H1 (cell line): Measurements from ENCODE around the gene MYL5. TPM values are rescaled to one million over a fixed set of nuclear protein-coding genes. Genes with fewer than 3 reads are reported as not detected.
A peak's percentile ranks its signal among the peaks of the same experiment; 100 is the strongest.

Experiments used
- CTCF ChIA-PET: fragments of 300-600 bp; sonication (Branson Sonifier 250); formaldehyde crosslinking; loops from one replicate; lab custom pipeline; 2021; ENCODE audit not compliant: partially characterized antibody; lab: Charles Lee
- POLR2A ChIA-PET: fragments of 300-600 bp; sonication (Branson Sonifier 250); formaldehyde crosslinking; loops from one replicate; lab custom pipeline; 2021; ENCODE audit warnings: inconsistent platforms; ENCODE audit not compliant: partially characterized antibody; lab: Charles Lee
- DNase-seq, 2 experiments: peaks; one replicate each; pipeline versions ENCODE4 v3.0.0 to v3.0.0-alpha.2; 2010 to 2022; ENCODE audit warnings: low spot score in 2 of 2, low read depth in 1 of 2, mixed read lengths in 1 of 2
- FAIRE-seq: peaks from 2 replicates; lab custom pipeline; 2011; peaks lifted over from hg19 to GRCh38; lab: Jason Lieb, UNC
- H2AFZ ChIP-seq: 2 replicates; pipeline ENCODE4 v1.8.1; 2012; ENCODE audit warnings: low read length, inconsistent platforms
- H2AK5ac ChIP-seq: 2 replicates; pipeline ENCODE4 v1.6.1; 2013; ENCODE audit warnings: low read depth, low read length
- H2BK120ac ChIP-seq: replicated peaks from 2 replicates; pipeline ENCODE3; 2013; ENCODE audit warnings: low read depth, low read length, inconsistent platforms
- H2BK12ac ChIP-seq: 2 replicates; pipeline ENCODE4 v1.6.1; 2013; ENCODE audit warnings: low read depth, low read length
- H2BK15ac ChIP-seq: 2 replicates; pipeline ENCODE4 v1.6.1; 2013; ENCODE audit warnings: low read length
- H2BK20ac ChIP-seq: 2 replicates; pipeline ENCODE4 v1.6.1; 2013; ENCODE audit warnings: low read length
- H2BK5ac ChIP-seq: 2 replicates; pipeline ENCODE4 v1.6.1; 2013; ENCODE audit warnings: low read depth, low read length
- H3K14ac ChIP-seq: 2 replicates; pipeline ENCODE4 v1.6.1; 2013; ENCODE audit warnings: inconsistent platforms; ENCODE audit not compliant: insufficient read length
- H3K18ac ChIP-seq: 2 replicates; pipeline ENCODE4 v1.6.1; 2013; ENCODE audit warnings: low read length; ENCODE audit errors: extremely low read depth
- H3K23ac ChIP-seq: 2 replicates; pipeline ENCODE4 v1.6.1; 2013; ENCODE audit warnings: inconsistent platforms; ENCODE audit not compliant: insufficient read length
- H3K23me2 ChIP-seq: 2 replicates; pipeline ENCODE4 v1.6.1; 2013; ENCODE audit warnings: low read depth, low read length
- H3K27ac ChIP-seq: 2 replicates; pipeline ENCODE4 v1.6.1; 2011; ENCODE audit warnings: low read depth, low read length, inconsistent platforms
- H3K27me3 ChIP-seq, 4 experiments: replicated peaks in 1 of 4; 1 replicate in 1 of 4; 2 replicates in 3 of 4; pipeline versions ENCODE4 v1.6.1 to v1.8.1; 2011 to 2013; ENCODE audit warnings: low read length in 3 of 4, mild to moderate bottlenecking in 3 of 4, inconsistent platforms in 2 of 4, mixed read lengths in 2 of 4, moderate library complexity in 1 of 4; ENCODE audit not compliant: control insufficient read depth in 3 of 4, insufficient read depth in 3 of 4; ENCODE audit errors: extremely low read depth in 1 of 4
- H3K36me3 ChIP-seq, 4 experiments: 2 replicates each; pipeline versions ENCODE4 v1.6.1 to v1.8.1; 2011 to 2013; ENCODE audit warnings: mild to moderate bottlenecking in 4 of 4, low read length in 3 of 4, moderate library complexity in 2 of 4, control low read depth in 1 of 4, inconsistent platforms in 1 of 4; ENCODE audit not compliant: insufficient read depth in 4 of 4, control insufficient read depth in 2 of 4
- H3K4ac ChIP-seq: replicated peaks from 2 replicates; pipeline ENCODE3; 2013; ENCODE audit warnings: low read length, low read depth, mixed read lengths, inconsistent platforms; ENCODE audit not compliant: insufficient read length
- H3K4me1 ChIP-seq, 4 experiments: replicated peaks in 1 of 4; 1 replicate in 1 of 4; 2 replicates in 3 of 4; pipeline versions ENCODE4 v1.6.1 to v1.8.1; 2011 to 2013; ENCODE audit warnings: low read length in 3 of 4, inconsistent platforms in 2 of 4, mixed read lengths in 1 of 4; ENCODE audit not compliant: insufficient read depth in 4 of 4, control insufficient read depth in 3 of 4
- H3K4me2 ChIP-seq, 2 experiments: 2 replicates each; pipeline versions ENCODE4 v1.6.1 to v1.8.1; 2011 to 2013; ENCODE audit warnings: low read depth in 2 of 2, low read length in 2 of 2, control low read depth in 1 of 2, inconsistent platforms in 1 of 2, mild to moderate bottlenecking in 1 of 2; ENCODE audit not compliant: insufficient read depth in 1 of 2
- H3K4me3 ChIP-seq, 4 experiments: fragments of 200-600, 300-600 bp in 1 of 4; sonication (generic), shearing (Covaris generic), sonication (Bioruptor Twin) in 1 of 4; 2 replicates each; pipeline versions ENCODE4 v1.5.1 to v1.8.1; 2011 to 2016; ENCODE audit warnings: low read length in 4 of 4, low read depth in 3 of 4, control low read depth in 2 of 4, inconsistent platforms in 2 of 4, mild to moderate bottlenecking in 2 of 4, mixed read lengths in 1 of 4, moderate library complexity in 1 of 4; ENCODE audit not compliant: insufficient read depth in 2 of 4; ENCODE audit errors: extremely low read depth in 1 of 4
- H3K56ac ChIP-seq: replicated peaks from 2 replicates; pipeline ENCODE3; 2013; ENCODE audit warnings: low read depth, mild to moderate bottlenecking, mixed read lengths, low read length, inconsistent platforms; ENCODE audit not compliant: insufficient read length
- H3K79me1 ChIP-seq: 2 replicates; pipeline ENCODE4 v1.6.1; 2013; ENCODE audit warnings: low read depth, low read length, control low read depth
- H3K79me2 ChIP-seq, 2 experiments: 2 replicates each; pipeline versions ENCODE4 v1.6.1 to v1.8.1; 2012 to 2013; ENCODE audit warnings: low read length in 2 of 2, mild to moderate bottlenecking in 2 of 2, inconsistent platforms in 1 of 2; ENCODE audit not compliant: insufficient read depth in 2 of 2, control insufficient read depth in 1 of 2
- H3K9ac ChIP-seq, 4 experiments: replicated peaks in 1 of 4; 1 replicate in 1 of 4; 2 replicates in 3 of 4; pipeline versions ENCODE4 v1.6.1 to v1.8.1; 2011 to 2013; ENCODE audit warnings: low read depth in 3 of 4, low read length in 3 of 4, control low read depth in 2 of 4, mild to moderate bottlenecking in 2 of 4, moderate library complexity in 2 of 4, inconsistent platforms in 1 of 4; ENCODE audit errors: extremely low read depth in 1 of 4
- H3K9me3 ChIP-seq, 2 experiments: 2 replicates each; pipeline versions ENCODE4 v1.6.1 to v1.8.1; 2012 to 2013; ENCODE audit warnings: mild to moderate bottlenecking in 2 of 2, moderate library complexity in 2 of 2, control low read depth in 1 of 2, inconsistent platforms in 1 of 2, low read depth in 1 of 2, low read length in 1 of 2, mixed read lengths in 1 of 2; ENCODE audit not compliant: insufficient read depth in 2 of 2
- H4K20me1 ChIP-seq, 2 experiments: replicated peaks in 1 of 2; 2 replicates each; pipeline versions ENCODE3 to v1.8.1; 2011 to 2013; ENCODE audit warnings: inconsistent platforms in 2 of 2, low read length in 2 of 2, mild to moderate bottlenecking in 1 of 2; ENCODE audit not compliant: insufficient read depth in 2 of 2, control insufficient read depth in 1 of 2
- H4K5ac ChIP-seq: 2 replicates; pipeline ENCODE4 v1.6.1; 2013; ENCODE audit warnings: low read length, low read depth, mixed read lengths, inconsistent platforms; ENCODE audit not compliant: insufficient read length
- H4K8ac ChIP-seq: 2 replicates; pipeline ENCODE4 v1.8.0; 2013; ENCODE audit warnings: mild to moderate bottlenecking, moderate library complexity, low read length, inconsistent platforms; ENCODE audit not compliant: insufficient read depth; ENCODE audit errors: extremely low read depth
- H4K91ac ChIP-seq: replicated peaks from 2 replicates; pipeline ENCODE3; 2013; ENCODE audit warnings: low read length, mixed read lengths, inconsistent platforms; ENCODE audit not compliant: insufficient read length
- CEBPB ChIP-seq: IDR thresholded peaks from 2 replicates; pipeline ENCODE4 v1.6.1; 2012; ENCODE audit warnings: low read depth, low read length
- GTF2F1 ChIP-seq: IDR thresholded peaks from 2 replicates; pipeline ENCODE4 v1.6.1; 2012; ENCODE audit warnings: low read depth, low read length, improper control_type of control experiment, borderline replicate concordance
- KDM1A ChIP-seq: fragments of 200-600, 300-600 bp; sonication (generic); IDR thresholded peaks from 2 replicates; pipeline ENCODE4 v1.7.1; 2016; ENCODE audit warnings: mild to moderate bottlenecking, low read length, borderline replicate concordance
- POLR2A ChIP-seq, 2 experiments: IDR thresholded peaks; 1 replicate in 1 of 2; 2 replicates in 1 of 2; pipeline ENCODE4 v1.6.1; 2011; ENCODE audit warnings: low read depth in 2 of 2, low read length in 2 of 2, mild to moderate bottlenecking in 2 of 2; ENCODE audit errors: control extremely low read depth in 1 of 2
- RBBP5 ChIP-seq: IDR thresholded peaks from 2 replicates; pipeline ENCODE4 v1.7.1; 2012; ENCODE audit warnings: low read depth, mild to moderate bottlenecking, inconsistent platforms, low read length, moderate library complexity, borderline replicate concordance
- RNF2 ChIP-seq: fragments of 200-900, 300-1000 bp; sonication (generic); IDR thresholded peaks from 2 replicates; pipeline ENCODE4 v1.7.1; 2016; ENCODE audit warnings: borderline replicate concordance, low read depth, mild to moderate bottlenecking, antibody characterized with exemption, low read length; ENCODE audit not compliant: poor library complexity, severe bottlenecking; ENCODE audit errors: missing control alignments
- RXRA ChIP-seq: IDR thresholded peaks from 2 replicates; pipeline ENCODE4 v1.6.1; 2011; ENCODE audit warnings: low read depth, mild to moderate bottlenecking, low read length, moderate library complexity; ENCODE audit not compliant: insufficient read depth
- WGBS, 2 experiments: shearing (Covaris generic) in 1 of 2; methylation state at CpG; one replicate each; pipeline versions ENCODE4 v1.1.6 to v1.1.7; 2013 to 2015; ENCODE audit warnings: low lambda C conversion rate in 2 of 2, mixed read lengths in 2 of 2, inconsistent platforms in 1 of 2, low coverage in 1 of 2, missing lambda C conversion rate in 1 of 2; ENCODE audit not compliant: insufficient replicate concordance in 2 of 2, insufficient coverage in 1 of 2, insufficient read length in 1 of 2; ENCODE audit errors: extremely low coverage in 1 of 2, missing lambda C conversion rate in 1 of 2; 5-methylcytosine and 5-hydroxymethylcytosine counted together
- polyA plus RNA-seq, 7 experiments: library from polyadenylated mRNA; depleted of rRNA in 3 of 7; stranded (reverse) in 5 of 7; unstranded in 2 of 7; fragments of >200 nt in 5 of 7; fragments of 200-250 nt in 2 of 7; gene quantifications; 1 replicate in 5 of 7; 2 replicates in 1 of 7; 4 replicates in 1 of 7; pipeline versions ENCODE4 v1.2.1 to v1.2.3, GENCODE V29; 2011 to 2013; ENCODE audit warnings: missing spikeins in 2 of 7, mixed read lengths in 2 of 7
- total RNA-seq: library from RNA; stranded (reverse); fragmentation: NEBNext Ultra II Directional; extraction: Animal tissue kit (Norgen Biotek cat#: 25700); gene quantifications from 2 replicates; pipeline ENCODE4 v1.2.1, GENCODE V29; 2021
- TF ChIP-seq, protein P1 (sequence below): IDR thresholded peaks from 2 replicates; pipeline ENCODE4 v1.6.1; 2012; ENCODE audit warnings: inconsistent platforms
- TF ChIP-seq, protein P2 (sequence below): IDR thresholded peaks from 2 replicates; pipeline ENCODE4 v1.6.1; 2012; ENCODE audit warnings: inconsistent platforms

Gene MYL5
- total and polyA plus RNA-seq, 2 of the 8 experiments (the other 6 are each of a cell fraction or from before 2014, with no cell fraction given): 5.7 to 6.8 TPM

DNA sequence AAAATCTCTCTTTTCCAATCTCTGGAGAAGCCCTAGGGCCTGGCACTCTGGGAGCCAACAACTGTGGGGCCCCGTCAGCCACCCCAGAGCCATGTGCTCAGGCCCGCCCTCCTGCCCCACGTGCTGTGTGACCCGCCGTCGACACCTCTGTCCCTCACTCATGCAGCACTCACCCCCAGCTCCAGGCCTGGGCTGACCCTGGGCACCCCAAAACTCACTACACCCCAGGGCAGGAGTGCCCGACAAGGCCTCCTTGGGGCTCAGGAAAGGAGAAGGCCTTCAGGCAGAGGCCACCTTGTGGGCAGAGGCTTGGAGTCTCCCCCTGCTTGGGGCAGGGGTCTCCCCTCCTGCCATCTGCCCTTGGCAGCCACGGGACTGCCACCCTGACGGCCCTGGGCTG is 5.7 kb downstream of the MYL5 start:
- no peak overlapping the region for H4K5ac ChIP-seq
- no peaks in the 10 kb centered on the region; a peak in 2 of 7 replicates for H3K27me3 ChIP-seq
- CTCF ChIA-PET: interaction anchor here (1.4 kb wide), 2 partner anchors 21 to 32 kb away, joined by 4 read pairs; no protein-coding TSS in a partner anchor
- no peak overlapping the region for H2BK120ac ChIP-seq
- peaks cover 0 to 19% (median 6%) of the 10 kb centered on the region in 4 experiments; a peak in 5 of 7 replicates for H3K4me1 ChIP-seq
- 0 out of 2 replicates have a peak, but pooled peaks cover under 1% of the 10 kb centered on the region for H3K23me2 ChIP-seq
- H3K9ac ChIP-seq: no peak overlapping the region
- H3K36me3 ChIP-seq: no peaks in the 10 kb centered on the region
- H4K91ac ChIP-seq: peak overlapping the region; percentile 56
- H3K9me3 ChIP-seq: no peaks in the 10 kb centered on the region
- H3K4me3 ChIP-seq: peak overlapping the region in 1 of 4 experiments; percentile 74; a peak in 2 of 8 replicates
- H3K18ac ChIP-seq: no peak overlapping the region
- H3K14ac ChIP-seq: no peak overlapping the region
- H3K4ac ChIP-seq: peak overlapping the region; percentile 67
- TF ChIP-seq RBBP5 (no peak), POLR2A (IDR thresholded peaks at IDR 0.05; ENCODE audit: control extremely low read depth in 1 of 2, low read depth in 2 of 2, low read length in 2 of 2) (no peak), GTF2F1 (no peak), CEBPB (no peak), KDM1A (no peak), RXRA (no peak), RNF2 (no peak)
- TF ChIP-seq, protein P1, sequence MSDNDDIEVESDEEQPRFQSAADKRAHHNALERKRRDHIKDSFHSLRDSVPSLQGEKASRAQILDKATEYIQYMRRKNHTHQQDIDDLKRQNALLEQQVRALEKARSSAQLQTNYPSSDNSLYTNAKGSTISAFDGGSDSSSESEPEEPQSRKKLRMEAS: peak; percentile 74
- TF ChIP-seq, protein P2, sequence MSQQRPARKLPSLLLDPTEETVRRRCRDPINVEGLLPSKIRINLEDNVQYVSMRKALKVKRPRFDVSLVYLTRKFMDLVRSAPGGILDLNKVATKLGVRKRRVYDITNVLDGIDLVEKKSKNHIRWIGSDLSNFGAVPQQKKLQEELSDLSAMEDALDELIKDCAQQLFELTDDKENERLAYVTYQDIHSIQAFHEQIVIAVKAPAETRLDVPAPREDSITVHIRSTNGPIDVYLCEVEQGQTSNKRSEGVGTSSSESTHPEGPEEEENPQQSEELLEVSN: peak; percentile 81
- no peak overlapping the region for H3K56ac ChIP-seq
- POLR2A ChIA-PET: interaction anchor here (0.8 to 6.3 kb wide), 8 partner anchors 7 to 77 kb away, joined by 3 to 34 read pairs (median 4); partner anchors contain the start of genes ATP5ME, MYL5 and PCGF3
- no peak overlapping the region for H3K27ac ChIP-seq
- DNase-seq (no peak), FAIRE-seq (no peak)
- peak overlapping the region; percentile 58 to 62 for H3K4me2 ChIP-seq
- H3K79me1 ChIP-seq: no peaks in the 10 kb centered on the region
- no peak overlapping the region for H2AK5ac ChIP-seq
- no peaks in the 10 kb centered on the region for H3K79me2 ChIP-seq
- H2BK12ac ChIP-seq: 0 out of 2 replicates have a peak overlapping the region, but pooled peaks have one; percentile 39
- peaks cover 0 to 13% of the 10 kb centered on the region in 2 experiments for H4K20me1 ChIP-seq
- H2BK15ac ChIP-seq: 0 out of 2 replicates have a peak overlapping the region, but pooled peaks have one; percentile 29
- H2AFZ ChIP-seq: no peak overlapping the region
- no peak overlapping the region for H2BK5ac ChIP-seq
- no peak overlapping the region for H2BK20ac ChIP-seq
- no peak overlapping the region for H3K23ac ChIP-seq
- 88% methylated on average over 9 of the region's 9 CpGs; no CpG with 5 or more reads in 1 of the 2 experiments for WGBS, 2 experiments
- no peak overlapping the region for H4K8ac ChIP-seq
